Esophagus muscularis mucosa (tissue), 4 donors: ENCODE measurements around the gene FBLIM1.

ENCODE experiments used
- CTCF ChIP-seq, 3 experiments: fragments of 200-600 bp in 2 of 3; fragments of 450-650 bp in 1 of 3; sonication (generic) in 2 of 3; IDR thresholded peaks; one replicate each; pipeline ENCODE4 v1.5.1; 2017 to 2019; ENCODE audit warnings: antibody characterized with exemption in 3 of 3, mild to moderate bottlenecking in 2 of 3, moderate library complexity in 1 of 3
- EP300 ChIP-seq: sonication (generic); formaldehyde crosslinking; IDR thresholded peaks from one replicate; pipeline ENCODE4 v1.6.1; 2017; ENCODE audit warnings: antibody characterized with exemption
- POLR2AphosphoS5 ChIP-seq, 2 donors: sonication (generic); formaldehyde crosslinking; IDR thresholded peaks; one replicate each; pipeline ENCODE4 v1.6.1; 2017; ENCODE audit warnings: antibody characterized with exemption in 2 of 2

- TF ChIP-seq CTCF (IDR thresholded peaks at IDR 0.05) (no peak), POLR2AphosphoS5 (IDR thresholded peaks at IDR 0.05) (no peak), EP300 (no peak)
Measured at GRCh38 chr1:15734296-15734695, 24.3 kb upstream of the FBLIM1 start.
